ENCODE results near the gene SEPTIN1.

SEPTIN1 gene

GRCh38 chr16:30382111-30382881 is at the start of gene SEPTIN1:
Gene SEPTIN1, minus strand, starts transcription at chr16:30382561. Its CDS starts 19 bp downstream, at chr16:30382542.
- no peak for DNase-seq (ENCODE audit: low spot score)

GRCh38 chr16:30430428-30430970 is 48.1 kb upstream of the SEPTIN1 start:
- DNase-seq (ENCODE audit: low spot score): peak; percentile 63

GRCh38 chr16:30429678-30430427 is 47.5 kb upstream of the SEPTIN1 start, which contains the start of gene DCTPP1:
Gene DCTPP1, minus strand, starts transcription at chr16:30430030. Its CDS starts 50 bp downstream, at chr16:30429980.
- DNase-seq (ENCODE audit: low spot score): peak; percentile 92

- peak; percentile 42 for DNase-seq (ENCODE audit: low spot score)
These were observed 47.0 kb upstream of the SEPTIN1 start for GRCh38 chr16:30429418-30429677.

- no peak for DNase-seq (ENCODE audit: low spot score)
These were observed 45.7 kb upstream of the SEPTIN1 start for GRCh38 chr16:30428055-30428454.

- no peak for DNase-seq (ENCODE audit: low spot score)
These were observed 38.6 kb upstream of the SEPTIN1 start for GRCh38 chr16:30421010-30421409.

- DNase-seq (ENCODE audit: low spot score): no peak
These were observed 36.2 kb upstream of the SEPTIN1 start for GRCh38 chr16:30418350-30419181.

- peak; percentile 93 for DNase-seq (ENCODE audit: low spot score)
These were observed 35.4 kb upstream of the SEPTIN1 start for GRCh38 chr16:30417529-30418349.

GRCh38 chr16:30416624-30417528 is 34.5 kb upstream of the SEPTIN1 start:
- DNase-seq (ENCODE audit: low spot score): no peak

- DNase-seq (ENCODE audit: low spot score): no peak
These were observed 33.8 kb upstream of the SEPTIN1 start for GRCh38 chr16:30416047-30416603.

- DNase-seq (ENCODE audit: low spot score): no peak
These were observed 31.8 kb upstream of the SEPTIN1 start for GRCh38 chr16:30414159-30414558.

GRCh38 chr16:30413112-30413806 is 30.9 kb upstream of the SEPTIN1 start:
- DNase-seq (ENCODE audit: low spot score): no peak

GRCh38 chr16:30409125-30410060 is 27.0 kb upstream of the SEPTIN1 start:
- peak; percentile 82 for DNase-seq (ENCODE audit: low spot score)

- DNase-seq (ENCODE audit: low spot score): peak; percentile 41
These were observed 25.6 kb upstream of the SEPTIN1 start for GRCh38 chr16:30407804-30408534.

- DNase-seq (ENCODE audit: low spot score): peak; percentile 90
These were observed 24.9 kb upstream of the SEPTIN1 start, which contains the start of gene ZNF771 for GRCh38 chr16:30407102-30407803. Gene ZNF771, plus strand, starts transcription at chr16:30407606. Its CDS starts 448 bp downstream, at chr16:30408054.

- no peak for DNase-seq (ENCODE audit: low spot score)
These were observed 24.4 kb upstream of the SEPTIN1 start for GRCh38 chr16:30406795-30407101.

Measured in iPS-NIHi11 (cell line).